Karpas-422 (cell line): Measurements from ENCODE around the gene CKAP2L. TPM values are rescaled to one million over a fixed set of nuclear protein-coding genes. Genes with fewer than 3 reads are reported as not detected.

Experiments used
- DNase-seq: peaks from one replicate; pipeline ENCODE4 v3.0.0-alpha.2; 2015
- H2AFZ ChIP-seq: fragments of 200-600 bp; sonication (generic); 2 replicates; pipeline ENCODE4 v1.6.1; 2014; ENCODE audit warnings: antibody characterized with exemption, low read length, mixed read lengths
- H3K27ac ChIP-seq: fragments of 200-600 bp; sonication (generic); 2 replicates; pipeline ENCODE4 v1.5.1; 2014; ENCODE audit warnings: mild to moderate bottlenecking, low read length, moderate library complexity
- H3K27me3 ChIP-seq: fragments of 200-600 bp; sonication (generic); 2 replicates; pipeline ENCODE4 v1.6.1; 2014; ENCODE audit warnings: low read length, mixed read lengths
- H3K36me3 ChIP-seq: fragments of 200-600 bp; sonication (generic); 2 replicates; pipeline ENCODE4 v1.6.1; 2014; ENCODE audit warnings: low read length, mixed read lengths; ENCODE audit not compliant: insufficient read depth
- H3K4me1 ChIP-seq: fragments of 200-600 bp; sonication (generic); 2 replicates; pipeline ENCODE4 v1.6.1; 2014; ENCODE audit warnings: mild to moderate bottlenecking, low read length, mixed read lengths
- H3K4me2 ChIP-seq: fragments of 200-600 bp; sonication (generic); 2 replicates; pipeline ENCODE4 v1.6.1; 2014; ENCODE audit warnings: low read length, low read depth, mild to moderate bottlenecking; ENCODE audit not compliant: poor library complexity, severe bottlenecking
- H3K4me3 ChIP-seq: fragments of 200-600 bp; sonication (generic); 2 replicates; pipeline ENCODE4 v1.5.1; 2014; ENCODE audit warnings: mild to moderate bottlenecking, antibody characterized with exemption, low read length, mixed read lengths
- H3K79me2 ChIP-seq: fragments of 200-600 bp; sonication (generic); 2 replicates; pipeline ENCODE4 v1.6.1; 2014; ENCODE audit warnings: mild to moderate bottlenecking, low read length, mixed read lengths
- H3K9ac ChIP-seq: fragments of 200-600 bp; sonication (generic); 2 replicates; pipeline ENCODE4 v1.6.0; 2014; ENCODE audit warnings: low read length
- H3K9me2 ChIP-seq: fragments of 200-600 bp; sonication (generic), shearing (Covaris generic); replicated peaks from 2 replicates; pipeline ENCODE4 v1.6.0; 2014; ENCODE audit warnings: mild to moderate bottlenecking, low read length, moderate library complexity; ENCODE audit not compliant: insufficient read depth
- H3K9me3 ChIP-seq: fragments of 300-700, 200-600 bp; sonication (generic); 2 replicates; pipeline ENCODE4 v1.6.1; 2014; ENCODE audit warnings: low read length, mixed read lengths
- H4K20me1 ChIP-seq: fragments of 200-600 bp; sonication (generic); 2 replicates; pipeline ENCODE4 v1.6.1; 2014; ENCODE audit warnings: mild to moderate bottlenecking, antibody characterized with exemption, low read length, low read depth; ENCODE audit not compliant: insufficient read depth
- total RNA-seq: library from RNA; depleted of rRNA; stranded (reverse); fragments of >200 nt; shearing (Covaris generic); gene quantifications from 2 replicates; pipeline ENCODE4 v1.2.3, GENCODE V29; 2014; ENCODE audit warnings: low replicate concordance

Gene CKAP2L
- total RNA-seq, 1 experiment from 2014 or later = 17.0 TPM

- peaks cover 10% of the 10 kb centered on the region for H3K4me1 ChIP-seq
- no peak overlapping the region for H3K9ac ChIP-seq
- no peak overlapping the region for H3K4me3 ChIP-seq
- H3K27ac ChIP-seq = no peak overlapping the region
- no peak overlapping the region for H3K4me2 ChIP-seq
- H4K20me1 ChIP-seq = no peaks in the 10 kb centered on the region
- no peak overlapping the region for H2AFZ ChIP-seq
- H3K27me3 ChIP-seq = no peaks in the 10 kb centered on the region
- no peaks in the 10 kb centered on the region for H3K9me2 ChIP-seq
- no peaks in the 10 kb centered on the region for H3K9me3 ChIP-seq
- no peak for DNase-seq
- no peaks in the 10 kb centered on the region for H3K36me3 ChIP-seq
- no peaks in the 10 kb centered on the region for H3K79me2 ChIP-seq
Measured at GRCh38 chr2:112794841-112795240, 30.4 kb upstream of the CKAP2L start.

- H3K36me3 ChIP-seq = no peaks in the 10 kb centered on the region
- H3K27ac ChIP-seq = no peak overlapping the region; the same call in 1 of the 2 replicates
- H4K20me1 ChIP-seq = no peaks in the 10 kb centered on the region
- H3K27me3 ChIP-seq = no peaks in the 10 kb centered on the region
- H3K79me2 ChIP-seq = no peaks in the 10 kb centered on the region
- peaks cover 10% of the 10 kb centered on the region for H3K4me1 ChIP-seq
- no peak overlapping the region for H3K4me3 ChIP-seq
- H3K4me2 ChIP-seq = peak overlapping the region; percentile 25
- no peak overlapping the region for H3K9ac ChIP-seq
- H3K9me2 ChIP-seq = no peaks in the 10 kb centered on the region
- DNase-seq = peak; percentile 59
- no peaks in the 10 kb centered on the region for H3K9me3 ChIP-seq
- peak overlapping the region; percentile 5; the same call in 1 of the 2 replicates for H2AFZ ChIP-seq
Measured at GRCh38 chr2:112794131-112794733, 29.8 kb upstream of the CKAP2L start.

- H3K4me1 ChIP-seq = peaks cover 10% of the 10 kb centered on the region
- H3K79me2 ChIP-seq = no peaks in the 10 kb centered on the region
- no peak overlapping the region for H3K9ac ChIP-seq
- no peaks in the 10 kb centered on the region for H3K27me3 ChIP-seq
- no peak overlapping the region; the same call in 1 of the 2 replicates for H3K27ac ChIP-seq
- H3K4me2 ChIP-seq = peak overlapping the region; percentile 25
- H2AFZ ChIP-seq = 0 out of 2 replicates have a peak overlapping the region, but pooled peaks have one; percentile 5
- H3K9me2 ChIP-seq = no peaks in the 10 kb centered on the region
- no peaks in the 10 kb centered on the region for H3K9me3 ChIP-seq
- H4K20me1 ChIP-seq = no peaks in the 10 kb centered on the region
- H3K36me3 ChIP-seq = no peaks in the 10 kb centered on the region
- H3K4me3 ChIP-seq = no peak overlapping the region
- no peak for DNase-seq
Measured at GRCh38 chr2:112793449-112793978, 29.1 kb upstream of the CKAP2L start.

GRCh38 chr2:112792419-112792818, 28.0 kb upstream of the CKAP2L start:
- Histone ChIP-seq H3K9me3 (no peaks in the 10 kb centered on the region), H3K27ac (no peak overlapping the region), H3K4me1 (peaks cover 16% of the 10 kb centered on the region), H3K9ac (no peak overlapping the region), H3K9me2 (no peaks in the 10 kb centered on the region), H3K36me3 (no peaks in the 10 kb centered on the region), H3K4me2 (no peak overlapping the region), H3K27me3 (no peaks in the 10 kb centered on the region), H3K4me3 (no peak overlapping the region), H2AFZ (no peak overlapping the region), H4K20me1 (no peaks in the 10 kb centered on the region), H3K79me2 (no peaks in the 10 kb centered on the region)
- DNase-seq = no peak

GRCh38 chr2:112791693-112792230, 27.4 kb upstream of the CKAP2L start:
- H3K4me3 ChIP-seq = no peak overlapping the region
- peaks cover 16% of the 10 kb centered on the region for H3K4me1 ChIP-seq
- H3K27me3 ChIP-seq = no peaks in the 10 kb centered on the region
- H3K9ac ChIP-seq = no peak overlapping the region
- DNase-seq = no peak
- H2AFZ ChIP-seq = no peak overlapping the region
- H4K20me1 ChIP-seq = no peaks in the 10 kb centered on the region
- H3K79me2 ChIP-seq = no peaks in the 10 kb centered on the region
- H3K4me2 ChIP-seq = no peak overlapping the region
- H3K36me3 ChIP-seq = no peaks in the 10 kb centered on the region
- H3K9me3 ChIP-seq = no peaks in the 10 kb centered on the region
- no peak overlapping the region for H3K27ac ChIP-seq
- H3K9me2 ChIP-seq = no peaks in the 10 kb centered on the region

GRCh38 chr2:112791019-112791418, 26.6 kb upstream of the CKAP2L start:
- no peaks in the 10 kb centered on the region for H4K20me1 ChIP-seq
- no peak for DNase-seq
- H3K36me3 ChIP-seq = no peaks in the 10 kb centered on the region
- no peaks in the 10 kb centered on the region for H3K27me3 ChIP-seq
- no peaks in the 10 kb centered on the region for H3K9me2 ChIP-seq
- no peak overlapping the region for H3K4me2 ChIP-seq
- H3K27ac ChIP-seq = no peak overlapping the region
- H3K4me3 ChIP-seq = no peak overlapping the region
- peaks cover 16% of the 10 kb centered on the region for H3K4me1 ChIP-seq
- H3K79me2 ChIP-seq = no peaks in the 10 kb centered on the region
- no peak overlapping the region for H2AFZ ChIP-seq
- H3K9ac ChIP-seq = no peak overlapping the region
- no peaks in the 10 kb centered on the region for H3K9me3 ChIP-seq

- Histone ChIP-seq H3K27me3 (no peaks in the 10 kb centered on the region), H3K9me3 (no peaks in the 10 kb centered on the region), H3K9ac (no peak overlapping the region), H3K79me2 (no peaks in the 10 kb centered on the region), H3K9me2 (no peaks in the 10 kb centered on the region), H4K20me1 (no peaks in the 10 kb centered on the region), H2AFZ (no peak overlapping the region), H3K4me2 (no peak overlapping the region), H3K4me1 (peaks cover 16% of the 10 kb centered on the region), H3K4me3 (no peak overlapping the region), H3K36me3 (no peaks in the 10 kb centered on the region), H3K27ac (no peak overlapping the region)
- DNase-seq = no peak
Measured at GRCh38 chr2:112790305-112790704, 25.9 kb upstream of the CKAP2L start.

- H3K4me3 ChIP-seq = no peak overlapping the region
- H3K9me3 ChIP-seq = no peaks in the 10 kb centered on the region
- H3K36me3 ChIP-seq = no peaks in the 10 kb centered on the region
- H3K9ac ChIP-seq = no peak overlapping the region
- no peak overlapping the region for H2AFZ ChIP-seq
- H3K27me3 ChIP-seq = no peaks in the 10 kb centered on the region
- no peak overlapping the region for H3K4me2 ChIP-seq
- no peaks in the 10 kb centered on the region for H4K20me1 ChIP-seq
- no peaks in the 10 kb centered on the region for H3K9me2 ChIP-seq
- peaks cover 13% of the 10 kb centered on the region for H3K4me1 ChIP-seq
- no peaks in the 10 kb centered on the region for H3K79me2 ChIP-seq
- no peak for DNase-seq
- H3K27ac ChIP-seq = no peak overlapping the region
Measured at GRCh38 chr2:112789186-112789585, 24.8 kb upstream of the CKAP2L start.
